ENCODE results near the gene FAM83C. TPM values are rescaled to one million over a fixed set of nuclear protein-coding genes. Genes with fewer than 3 reads are reported as not detected.

The FAM83C gene
- total and polyA plus RNA-seq, 8 donors, result 6.5 TPM; not detected in 7

GRCh38 chr20:35304956-35305355, 12.7 kb upstream of the FAM83C start:
- H3K9me3 ChIP-seq, result no peaks in the 10 kb centered on the region
- peaks cover 37 to 70% (median 57%) of the 10 kb centered on the region in 4 donors for H3K4me1 ChIP-seq
- TF ChIP-seq CTCF (IDR thresholded peaks at IDR 0.05) (no peak), POLR2AphosphoS5 (IDR thresholded peaks at IDR 0.05) (no peak), EP300 (IDR thresholded peaks at IDR 0.05) (no peak), POLR2A (IDR thresholded peaks at IDR 0.05) (no peak)
- 89 to 96% (median 90%) methylated on average over 6 of the region's 6 CpGs for WGBS, 5 donors
- DNase-seq, result no peak
- H3K27me3 ChIP-seq, result no peaks in the 10 kb centered on the region
- intact Hi-C loops (cut with DNase I; ENCODE audit: low total_unique reads), result loop anchor here (5.0 kb wide), 1 partner anchor 132 kb away; the partner anchor contains the start of gene GDF5
- peaks cover 0 to 11% (median 4%) of the 10 kb centered on the region in 4 donors for H3K36me3 ChIP-seq
- no peak overlapping the region for H3K4me3 ChIP-seq
- peak overlapping the region in 3 of 5 donors; percentile 72 to 82 (median 77) for H3K27ac ChIP-seq

GRCh38 chr20:35303735-35304491, 11.7 kb upstream of the FAM83C start:
- H3K27ac ChIP-seq, result peak overlapping the region in 1 of 5 donors; percentile 82
- peak; percentile 89 to 94 for DNase-seq
- no peak overlapping the region for H3K4me3 ChIP-seq
- WGBS, 5 donors, result 27 to 38% (median 28%) methylated on average over 10 to 18 of the region's 18 CpGs
- intact Hi-C loops (cut with DNase I; ENCODE audit: low total_unique reads), result loop anchor here (5.0 kb wide), 1 partner anchor 133 kb away; the partner anchor contains the start of gene GDF5
- peaks cover 37 to 70% (median 56%) of the 10 kb centered on the region in 4 donors for H3K4me1 ChIP-seq
- no peaks in the 10 kb centered on the region for H3K27me3 ChIP-seq
- H3K36me3 ChIP-seq, result peaks cover 0 to 7% (median 4%) of the 10 kb centered on the region in 4 donors
- no peaks in the 10 kb centered on the region for H3K9me3 ChIP-seq
- peak in 1 of 3 donors; percentile 57 for TF ChIP-seq POLR2AphosphoS5 (IDR thresholded peaks at IDR 0.05)
- TF ChIP-seq POLR2A (IDR thresholded peaks at IDR 0.05), result no peak
- peak in 5 of 7 experiments; percentile 84 to 91 (median 88) for TF ChIP-seq CTCF (IDR thresholded peaks at IDR 0.05)

- Histone ChIP-seq H3K27me3 (no peaks in the 10 kb centered on the region), H3K9me3 (no peaks in the 10 kb centered on the region), H3K4me1 (peaks cover 37 to 65% (median 51%) of the 10 kb centered on the region in 4 donors), H3K36me3 (peaks cover 0 to 7% (median 4%) of the 10 kb centered on the region in 4 donors), H3K27ac (peak overlapping the region in 1 of 5 donors; percentile 82), H3K4me3 (no peak overlapping the region)
- no peak for TF ChIP-seq EP300 (IDR thresholded peaks at IDR 0.05)
- TF ChIP-seq POLR2A (IDR thresholded peaks at IDR 0.05), result no peak
- TF ChIP-seq CTCF (IDR thresholded peaks at IDR 0.05), result no peak
- no peak for TF ChIP-seq POLR2AphosphoS5 (IDR thresholded peaks at IDR 0.05)
- WGBS, 5 donors, result 58 to 87% (median 81%) methylated on average over 11 of the region's 11 CpGs
- intact Hi-C loops (cut with DNase I; ENCODE audit: low total_unique reads), result loop anchor here (5.0 kb wide), 1 partner anchor 134 kb away; the partner anchor contains the start of gene GDF5
- no peak for DNase-seq
Measured at GRCh38 chr20:35303382-35303734, 11.1 kb upstream of the FAM83C start.

DNA sequence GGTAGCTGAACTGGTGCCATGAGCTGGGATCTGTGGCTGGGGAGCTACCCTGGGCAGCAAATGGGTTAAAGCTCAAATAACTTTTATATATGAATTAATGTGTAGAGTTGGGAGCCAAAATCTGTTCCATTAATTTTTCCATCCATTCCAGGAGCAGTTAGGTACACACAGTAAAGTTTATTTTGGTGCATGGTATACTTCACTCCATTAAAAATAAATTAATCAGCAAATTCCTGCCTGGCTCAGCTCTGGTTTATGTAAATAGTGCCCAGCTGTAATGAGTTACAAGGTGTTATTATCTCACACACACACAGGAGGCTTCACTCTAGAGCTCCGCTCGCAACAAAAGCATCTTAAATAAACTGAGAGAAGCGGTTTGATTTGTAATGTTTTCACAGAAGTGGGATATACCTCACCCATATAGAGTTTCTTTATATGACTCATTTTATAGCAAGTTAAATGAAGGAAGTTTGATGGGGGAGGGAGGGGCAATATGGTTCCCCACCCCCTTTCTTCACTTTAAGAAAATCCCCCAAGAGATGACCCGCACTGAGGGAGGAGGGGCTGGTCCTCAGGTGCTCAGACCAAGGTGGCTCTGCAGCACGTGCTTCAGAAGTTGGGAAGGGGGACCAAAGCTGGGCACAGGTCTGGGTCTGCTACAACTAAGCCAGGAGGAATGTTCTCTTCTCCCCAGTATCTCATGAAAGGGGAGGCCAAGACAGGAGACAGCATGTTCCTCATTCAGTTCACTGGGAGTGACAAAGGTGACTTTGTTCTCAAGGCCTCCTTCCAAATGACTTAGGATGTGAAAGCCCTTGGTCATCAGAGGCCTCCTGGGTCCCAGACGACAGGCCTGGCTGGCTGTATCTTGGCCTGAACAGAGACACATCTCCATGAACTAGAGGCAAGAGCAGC, 10.5 kb upstream of the FAM83C start:
- H3K4me1 ChIP-seq, result peaks cover 30 to 58% (median 45%) of the 10 kb centered on the region in 4 donors
- H3K4me3 ChIP-seq, result no peak overlapping the region
- no peak for DNase-seq
- H3K9me3 ChIP-seq, result no peaks in the 10 kb centered on the region
- 32 to 69% (median 49%) methylated on average over 6 of the region's 6 CpGs for WGBS, 5 donors
- TF ChIP-seq EP300 (IDR thresholded peaks at IDR 0.05) (no peak), POLR2A (IDR thresholded peaks at IDR 0.05) (no peak), POLR2AphosphoS5 (IDR thresholded peaks at IDR 0.05) (no peak), CTCF (IDR thresholded peaks at IDR 0.05) (no peak)
- H3K27ac ChIP-seq, result peak overlapping the region in 1 of 5 donors; percentile 82
- intact Hi-C loops (cut with DNase I; ENCODE audit: low total_unique reads), result loop anchor here (5.0 kb wide), 1 partner anchor 135 kb away; the partner anchor contains the start of gene GDF5
- H3K36me3 ChIP-seq, result peaks cover 0 to 7% (median 4%) of the 10 kb centered on the region in 4 donors
- no peaks in the 10 kb centered on the region for H3K27me3 ChIP-seq
